Stimulated activated naive CD8-positive, alpha-beta T cell treated with anti-CD3 and anti-CD28 coated beads, Interleukin-15, Interleukin-2, amounts not matched to agents 100 ng/mL and 50 ng/mL, for 24 hours (primary cell): ENCODE measurements around the gene ADAM23.
A peak's percentile ranks its signal among the peaks of the same experiment; 100 is the strongest.

Experiments
- H3K27ac Mint-ChIP-seq: one replicate; pipeline ENCODE4 v1.8.0; 2021; ENCODE audit warnings: mild to moderate bottlenecking, mixed read lengths
- H3K27me3 Mint-ChIP-seq: one replicate; pipeline ENCODE4 v1.8.0; 2021; ENCODE audit warnings: mixed read lengths
- H3K36me3 Mint-ChIP-seq: one replicate; pipeline ENCODE4 v1.8.0; 2021; ENCODE audit warnings: low read depth, mixed read lengths
- H3K4me1 Mint-ChIP-seq: one replicate; pipeline ENCODE4 v1.8.0; 2021; ENCODE audit warnings: low read depth, mixed read lengths
- H3K4me3 Mint-ChIP-seq: one replicate; pipeline ENCODE4 v1.8.0; 2021; ENCODE audit warnings: mild to moderate bottlenecking, mixed read lengths
- H3K9me3 Mint-ChIP-seq: one replicate; pipeline ENCODE4 v1.8.0; 2021; ENCODE audit warnings: mixed read lengths

ADAM23 gene

GRCh38 chr2:206432193-206433082 is 10.9 kb upstream of the ADAM23 start:
- Mint-ChIP-seq H3K36me3 (no peaks in the 10 kb centered on the region), H3K4me3 (no peak overlapping the region), H3K9me3 (no peaks in the 10 kb centered on the region), H3K27me3 (peaks cover 6% of the 10 kb centered on the region), H3K4me1 (no peaks in the 10 kb centered on the region), H3K27ac (no peak overlapping the region)

DNA sequence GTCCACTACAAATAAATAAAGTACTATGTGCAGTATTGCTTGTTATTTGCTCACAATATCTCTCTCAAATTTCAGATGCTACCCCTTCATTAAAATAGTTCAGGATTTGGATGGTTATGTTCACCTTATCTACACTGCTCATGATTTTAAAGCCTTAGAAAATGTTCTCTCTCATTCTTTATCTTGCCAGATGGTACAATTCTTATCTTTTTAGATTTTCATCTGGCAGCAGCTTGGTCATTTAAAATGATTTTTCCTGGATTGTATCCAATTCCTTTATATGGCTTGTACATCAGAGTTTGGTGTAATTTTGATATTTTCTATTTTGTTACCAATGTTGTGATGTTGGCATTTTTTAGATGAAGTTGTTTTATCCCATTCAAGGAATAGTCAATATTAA is 10.1 kb upstream of the ADAM23 start:
- Mint-ChIP-seq H3K9me3 (no peaks in the 10 kb centered on the region), H3K4me1 (no peaks in the 10 kb centered on the region), H3K4me3 (no peak overlapping the region), H3K27ac (no peak overlapping the region), H3K27me3 (peaks cover 4% of the 10 kb centered on the region), H3K36me3 (no peaks in the 10 kb centered on the region)

DNA sequence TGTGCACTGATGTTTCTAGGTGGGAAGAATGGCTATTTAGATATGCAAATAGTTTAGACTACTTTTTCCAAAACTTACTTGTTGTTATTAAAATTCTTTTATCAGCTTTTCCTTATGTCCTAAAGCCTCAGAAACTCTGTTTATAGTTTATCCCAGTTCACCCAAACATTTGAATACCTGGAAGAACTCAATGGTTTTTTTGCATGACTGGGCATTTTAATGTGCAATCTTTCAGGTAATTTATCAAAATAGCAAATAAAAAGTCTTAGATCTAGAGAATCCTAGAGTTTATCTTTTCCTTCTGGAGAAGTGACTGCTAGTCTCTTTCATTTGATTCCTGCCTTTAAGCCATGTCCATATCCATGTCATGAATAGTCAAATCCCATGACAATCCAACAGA is 9.6 kb upstream of the ADAM23 start:
- no peaks in the 10 kb centered on the region for H3K9me3 Mint-ChIP-seq
- H3K27me3 Mint-ChIP-seq, result peaks cover 9% of the 10 kb centered on the region
- H3K27ac Mint-ChIP-seq, result no peak overlapping the region
- H3K4me1 Mint-ChIP-seq, result no peaks in the 10 kb centered on the region
- no peak overlapping the region for H3K4me3 Mint-ChIP-seq
- H3K36me3 Mint-ChIP-seq, result no peaks in the 10 kb centered on the region

DNA sequence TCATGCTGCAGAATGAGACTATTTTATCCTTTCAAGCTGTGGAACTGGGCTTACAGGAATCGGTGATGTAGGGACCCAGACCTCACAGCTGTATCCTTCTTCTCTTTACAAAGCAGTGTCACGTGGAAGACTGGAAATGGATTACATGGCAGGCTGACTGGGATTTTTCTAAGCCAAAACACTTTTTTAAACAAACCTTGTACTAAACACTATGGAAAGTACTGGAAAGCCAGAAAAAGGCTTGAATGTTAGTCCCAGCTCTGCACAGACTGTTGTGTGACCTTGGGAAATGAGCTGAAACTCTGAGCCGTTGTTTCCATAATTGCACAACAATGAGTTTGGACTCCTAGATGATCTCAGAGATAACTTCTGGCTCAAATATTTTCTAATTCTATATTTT is 7.6 kb upstream of the ADAM23 start:
- no peaks in the 10 kb centered on the region for H3K9me3 Mint-ChIP-seq

DNA sequence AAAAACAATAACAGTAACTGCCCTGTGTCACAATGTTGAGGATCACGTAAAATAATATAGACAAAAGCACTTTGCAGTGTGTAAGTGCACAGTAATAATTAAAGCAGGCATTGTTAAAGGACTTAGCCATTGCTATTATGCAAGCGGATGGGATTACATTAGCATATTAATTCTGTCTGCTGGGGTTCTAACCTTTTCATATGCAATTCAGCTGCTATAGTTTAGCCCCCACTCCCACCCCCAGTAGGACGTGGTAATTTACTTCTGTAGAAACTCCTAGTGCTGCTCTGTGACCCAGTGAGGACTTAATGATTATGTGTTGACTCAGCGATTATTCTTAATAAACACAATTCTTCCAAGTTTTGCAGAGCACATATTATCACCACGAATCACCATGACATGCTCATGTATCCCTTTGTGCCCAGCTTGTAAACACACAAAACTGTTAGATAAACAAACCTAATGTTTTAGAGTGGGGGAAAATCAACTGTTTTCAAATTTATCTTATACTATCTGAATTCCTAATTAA is 5.1 kb upstream of the ADAM23 start:
- no peak overlapping the region for H3K27ac Mint-ChIP-seq
- peaks cover 44% of the 10 kb centered on the region for H3K27me3 Mint-ChIP-seq
- no peaks in the 10 kb centered on the region for H3K36me3 Mint-ChIP-seq
- H3K9me3 Mint-ChIP-seq, result no peaks in the 10 kb centered on the region
- peaks cover 9% of the 10 kb centered on the region for H3K4me1 Mint-ChIP-seq
- no peak overlapping the region for H3K4me3 Mint-ChIP-seq

More for the DNA sequence above, 7.6 kb upstream of the ADAM23 start:
- Mint-ChIP-seq H3K36me3 (no peaks in the 10 kb centered on the region), H3K4me1 (no peaks in the 10 kb centered on the region), H3K27me3 (peaks cover 22% of the 10 kb centered on the region), H3K4me3 (no peak overlapping the region), H3K27ac (no peak overlapping the region)

DNA sequence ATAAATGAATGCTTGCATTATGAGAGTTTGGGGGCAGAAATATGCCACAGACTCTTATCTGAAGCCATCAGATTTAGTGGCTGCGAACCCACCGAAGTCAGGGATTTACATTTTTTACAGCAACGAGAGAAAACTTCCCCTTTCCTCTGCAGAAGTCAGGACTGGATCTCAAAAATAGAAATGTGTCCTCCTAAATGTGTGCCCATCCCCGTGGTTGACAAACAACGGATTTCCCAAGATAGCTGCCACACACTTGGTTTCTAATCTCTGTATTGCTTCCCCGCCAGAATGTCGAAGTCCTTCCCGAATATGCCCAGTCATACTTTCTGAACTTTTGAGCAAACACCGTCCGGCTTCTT is 879 bp upstream of the ADAM23 start:
- no peaks in the 10 kb centered on the region for H3K36me3 Mint-ChIP-seq
- peaks cover 74% of the 10 kb centered on the region for H3K27me3 Mint-ChIP-seq
- no peak overlapping the region for H3K27ac Mint-ChIP-seq
- H3K4me1 Mint-ChIP-seq, result peaks cover 15% of the 10 kb centered on the region
- no peaks in the 10 kb centered on the region for H3K9me3 Mint-ChIP-seq
- peak overlapping the region; percentile 72 for H3K4me3 Mint-ChIP-seq

GRCh38 chr2:206443735-206444527 is 599 bp downstream of the ADAM23 start:
- no peaks in the 10 kb centered on the region for H3K9me3 Mint-ChIP-seq
- peak overlapping the region; percentile 74 for H3K4me3 Mint-ChIP-seq
- peak overlapping the region; percentile 13 for H3K27ac Mint-ChIP-seq
- no peaks in the 10 kb centered on the region for H3K36me3 Mint-ChIP-seq
- peaks cover 15% of the 10 kb centered on the region for H3K4me1 Mint-ChIP-seq
- H3K27me3 Mint-ChIP-seq, result peaks cover 75% of the 10 kb centered on the region

- Mint-ChIP-seq H3K4me3 (no peak overlapping the region), H3K4me1 (peaks cover 15% of the 10 kb centered on the region), H3K27me3 (peaks cover 63% of the 10 kb centered on the region), H3K27ac (no peak overlapping the region), H3K36me3 (no peaks in the 10 kb centered on the region), H3K9me3 (no peaks in the 10 kb centered on the region)
These were observed 2.6 kb downstream of the ADAM23 start for GRCh38 chr2:206445948-206446347.

GRCh38 chr2:206452242-206452641 is 8.9 kb downstream of the ADAM23 start:
- no peaks in the 10 kb centered on the region for H3K9me3 Mint-ChIP-seq
- H3K27me3 Mint-ChIP-seq, result peaks cover 21% of the 10 kb centered on the region
- H3K4me1 Mint-ChIP-seq, result no peaks in the 10 kb centered on the region
- H3K4me3 Mint-ChIP-seq, result no peak overlapping the region
- no peak overlapping the region for H3K27ac Mint-ChIP-seq
- no peaks in the 10 kb centered on the region for H3K36me3 Mint-ChIP-seq

- no peaks in the 10 kb centered on the region for H3K9me3 Mint-ChIP-seq
- no peak overlapping the region for H3K27ac Mint-ChIP-seq
- no peaks in the 10 kb centered on the region for H3K4me1 Mint-ChIP-seq
- H3K4me3 Mint-ChIP-seq, result no peak overlapping the region
- H3K27me3 Mint-ChIP-seq, result peaks cover 16% of the 10 kb centered on the region
- no peaks in the 10 kb centered on the region for H3K36me3 Mint-ChIP-seq
These were observed 9.4 kb downstream of the ADAM23 start for GRCh38 chr2:206452750-206453149.

GRCh38 chr2:206456078-206456754 is 12.9 kb downstream of the ADAM23 start:
- peaks cover 21% of the 10 kb centered on the region for H3K27me3 Mint-ChIP-seq
- no peak overlapping the region for H3K27ac Mint-ChIP-seq
- H3K36me3 Mint-ChIP-seq, result no peaks in the 10 kb centered on the region
- no peak overlapping the region for H3K4me3 Mint-ChIP-seq
- no peaks in the 10 kb centered on the region for H3K9me3 Mint-ChIP-seq
- no peaks in the 10 kb centered on the region for H3K4me1 Mint-ChIP-seq

GRCh38 chr2:206457188-206457634 is 13.9 kb downstream of the ADAM23 start:
- Mint-ChIP-seq H3K27ac (no peak overlapping the region), H3K27me3 (peaks cover 25% of the 10 kb centered on the region), H3K9me3 (no peaks in the 10 kb centered on the region), H3K36me3 (no peaks in the 10 kb centered on the region), H3K4me3 (no peak overlapping the region), H3K4me1 (peaks cover under 1% of the 10 kb centered on the region)

DNA sequence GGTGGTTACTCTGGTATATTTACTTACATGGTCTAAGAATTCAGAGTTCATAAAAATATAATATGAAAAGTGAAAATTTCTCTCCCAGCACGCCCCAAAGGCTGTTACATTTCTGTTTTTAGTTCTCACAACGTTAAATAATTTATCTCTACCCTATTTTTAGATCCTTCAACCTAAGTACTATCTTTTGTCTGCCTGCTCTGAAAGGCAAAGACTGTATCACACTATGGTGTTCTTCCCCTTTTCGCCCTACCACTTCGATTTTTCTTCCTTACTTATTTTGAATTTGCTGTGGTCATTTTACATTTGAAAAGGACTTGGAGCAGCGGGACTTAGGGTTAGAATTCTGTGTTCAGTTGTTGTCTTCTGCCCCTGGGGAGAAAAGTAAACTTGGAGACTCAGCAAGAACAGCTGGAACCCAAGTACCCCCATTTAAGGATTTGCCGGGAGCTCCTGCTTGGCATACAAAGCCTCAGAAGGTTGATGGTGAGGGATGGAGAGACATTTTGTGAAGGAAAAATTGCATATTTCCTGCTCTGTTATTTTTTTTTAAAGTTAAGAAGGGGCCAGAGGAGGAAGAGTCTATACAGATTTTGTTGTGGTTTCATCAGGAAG is 19.0 kb downstream of the ADAM23 start:
- peaks cover 5% of the 10 kb centered on the region for H3K4me1 Mint-ChIP-seq
- H3K4me3 Mint-ChIP-seq, result no peak overlapping the region
- no peaks in the 10 kb centered on the region for H3K36me3 Mint-ChIP-seq
- H3K27me3 Mint-ChIP-seq, result peaks cover 20% of the 10 kb centered on the region
- peaks cover 3% of the 10 kb centered on the region for H3K9me3 Mint-ChIP-seq
- no peak overlapping the region for H3K27ac Mint-ChIP-seq

- Mint-ChIP-seq H3K9me3 (peaks cover 9% of the 10 kb centered on the region), H3K27me3 (peaks cover 20% of the 10 kb centered on the region), H3K4me3 (no peak overlapping the region), H3K27ac (no peak overlapping the region), H3K4me1 (peaks cover 5% of the 10 kb centered on the region), H3K36me3 (no peaks in the 10 kb centered on the region)
These were observed 20.4 kb downstream of the ADAM23 start for GRCh38 chr2:206463685-206464084.
